Pons (tissue), 1 donor: ENCODE data around the gene ERGIC1.

Experiments used
- DNase-seq: peaks from one replicate; pipeline ENCODE4 v3.0.0-alpha.2; 2016; ENCODE audit warnings: low spot score

The ERGIC1 gene

DNA sequence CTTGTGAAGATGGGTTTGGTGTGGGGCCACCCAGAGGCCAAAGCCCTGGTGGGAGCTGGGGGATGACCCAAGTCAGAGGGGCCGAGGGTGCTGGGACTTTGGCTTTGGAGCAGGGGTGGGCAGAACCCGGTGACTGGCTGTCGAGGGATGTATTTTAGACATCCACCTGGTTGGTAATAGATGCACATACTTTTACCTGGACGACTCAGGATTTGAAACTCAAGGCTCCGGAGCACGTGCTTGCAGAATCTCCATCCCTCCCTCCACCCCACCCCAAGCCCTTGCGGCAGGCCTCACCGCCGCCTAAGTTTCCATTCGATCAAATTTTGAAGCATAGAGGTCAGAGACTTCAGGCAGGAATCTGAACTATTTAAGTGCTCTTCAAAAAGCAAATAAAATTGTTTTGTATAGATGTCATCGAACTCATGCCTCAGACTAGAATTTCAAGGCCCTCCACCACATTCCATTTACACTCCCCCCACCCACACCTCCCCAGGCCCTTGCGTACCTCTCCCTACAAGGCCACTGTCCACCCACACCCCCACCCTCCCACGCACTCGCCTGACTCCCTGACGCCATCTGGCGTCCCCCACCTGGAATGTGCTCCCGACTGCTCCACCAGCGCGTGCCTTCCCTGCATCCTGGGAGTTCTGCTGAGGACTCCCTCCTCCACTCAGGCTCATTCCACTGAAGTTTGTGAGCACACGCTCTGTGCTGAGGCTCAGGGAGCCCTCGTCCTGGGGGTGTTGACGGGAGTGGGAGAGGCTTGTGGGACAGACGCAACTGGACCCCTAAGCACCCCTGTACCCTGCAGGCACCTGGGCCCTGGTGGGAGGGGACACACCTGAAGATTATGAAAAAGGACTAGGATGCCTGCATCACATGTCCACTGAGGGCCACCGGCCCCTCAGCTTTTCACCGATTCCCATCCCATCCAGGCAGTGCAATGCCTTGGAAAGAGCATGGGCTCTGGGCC is 68.7 kb downstream of the ERGIC1 start:
- DNase-seq, result peak; percentile 43

DNA sequence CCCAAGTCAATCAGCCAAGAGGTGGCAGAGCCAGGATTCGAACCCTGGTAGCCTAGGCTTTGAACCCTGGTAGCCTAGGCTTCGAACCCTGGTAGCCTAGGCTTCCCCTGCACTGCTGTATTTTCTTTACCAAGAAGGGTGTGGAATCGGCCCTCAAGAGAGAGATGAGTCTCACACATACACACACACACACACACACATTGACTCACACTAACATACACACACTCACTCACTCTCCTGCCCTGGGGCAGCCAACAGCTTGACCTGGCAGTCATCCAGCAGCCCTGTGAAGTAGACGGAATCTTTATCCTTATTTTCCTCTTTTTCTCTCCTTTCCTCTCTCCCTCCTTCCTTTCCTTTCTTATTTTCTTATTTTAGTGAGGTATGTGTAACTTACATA is 69.7 kb downstream of the ERGIC1 start:
- no peak for DNase-seq

DNA sequence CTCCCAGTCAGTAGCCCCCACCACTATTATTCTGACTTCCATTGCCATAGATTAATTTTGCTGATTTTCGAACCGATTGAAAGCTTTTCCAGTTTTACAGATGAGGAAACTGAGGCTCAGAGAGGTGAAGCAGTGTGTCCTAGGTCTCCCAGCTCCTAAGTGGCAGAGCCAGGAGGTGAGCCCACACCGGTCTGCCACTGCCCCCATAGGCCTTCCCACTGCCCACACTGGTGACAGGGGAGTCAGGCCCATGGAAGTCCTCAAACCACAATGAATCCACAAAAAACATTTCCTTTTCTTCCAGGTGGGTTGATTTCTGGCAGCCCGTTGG is 70.2 kb downstream of the ERGIC1 start:
- DNase-seq, result no peak

- peak; percentile 31 for DNase-seq
Measured at GRCh38 chr5:172904643-172905345, 70.7 kb downstream of the ERGIC1 start.

DNA sequence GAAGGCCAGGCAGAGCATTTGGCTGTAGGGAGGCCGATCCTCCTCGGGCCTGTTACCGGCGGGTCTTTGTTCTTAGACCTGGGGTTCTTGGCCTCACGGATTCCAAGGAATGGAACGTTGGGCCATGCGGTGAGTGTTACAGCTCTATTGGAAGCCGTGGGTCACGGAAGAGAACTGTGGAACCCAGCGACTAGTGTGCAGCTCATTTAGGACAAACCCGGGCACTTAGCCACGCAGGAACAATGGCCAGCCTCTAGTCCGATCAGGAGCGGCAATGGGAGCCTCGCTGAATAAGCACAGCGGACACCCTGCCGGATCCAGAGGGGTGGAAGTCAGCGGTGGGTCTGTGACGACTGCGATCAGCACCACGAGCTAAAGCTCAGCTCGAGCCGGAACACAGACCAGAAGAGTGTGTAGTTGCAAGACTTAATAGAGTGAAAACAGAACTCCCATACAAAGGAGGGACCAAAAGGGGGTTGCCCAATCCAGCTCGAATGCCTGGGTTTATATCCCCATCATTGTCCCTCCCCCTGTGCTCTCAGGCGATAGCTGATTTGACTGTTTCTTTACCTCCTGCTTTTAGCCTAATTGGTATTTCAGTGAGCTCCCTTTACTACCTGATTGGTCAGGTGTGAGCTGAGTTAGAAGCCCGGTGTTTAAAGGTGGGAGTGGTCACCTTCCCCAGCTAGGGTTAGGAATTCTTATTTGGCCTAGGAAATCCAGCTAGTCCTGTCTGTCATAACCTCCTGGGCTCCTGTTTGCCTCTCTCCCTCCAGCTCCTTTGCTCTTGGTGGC is 71.5 kb downstream of the ERGIC1 start:
- peak; percentile 88 for DNase-seq

GRCh38 chr5:172906436-172906835 is 72.4 kb downstream of the ERGIC1 start:
- no peak for DNase-seq

GRCh38 chr5:172906888-172907287 is 72.8 kb downstream of the ERGIC1 start:
- no peak for DNase-seq

- no peak for DNase-seq
Measured at GRCh38 chr5:172907657-172908056, 73.6 kb downstream of the ERGIC1 start.

- no peak for DNase-seq
Measured at GRCh38 chr5:172908662-172909061, 74.6 kb downstream of the ERGIC1 start.

- DNase-seq, result no peak
Measured at GRCh38 chr5:172909931-172910502, 76.0 kb downstream of the ERGIC1 start.

- DNase-seq, result no peak
Measured at GRCh38 chr5:172910828-172911627, 77.0 kb downstream of the ERGIC1 start.

- DNase-seq, result no peak
Measured at GRCh38 chr5:172911628-172911880, 77.5 kb downstream of the ERGIC1 start.

DNA sequence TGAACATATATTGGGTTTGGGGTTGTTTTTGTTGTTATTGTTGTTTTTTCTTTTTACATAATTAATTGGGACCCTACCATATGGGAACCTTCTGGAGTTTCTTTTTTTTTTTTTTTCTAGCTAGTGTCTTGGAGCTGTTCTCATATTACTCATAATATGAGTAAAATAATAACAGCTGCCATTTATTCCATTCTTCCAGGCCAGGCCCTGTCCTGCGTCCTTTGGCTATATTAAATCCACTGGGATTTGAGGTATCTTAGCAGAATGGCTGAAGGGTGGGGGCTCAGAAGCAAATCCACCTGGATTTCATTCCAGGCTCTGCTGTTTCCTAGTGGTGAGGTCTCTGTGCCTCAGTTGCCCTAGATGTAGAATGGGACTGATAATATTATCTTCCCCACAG is 77.9 kb downstream of the ERGIC1 start:
- no peak for DNase-seq

DNA sequence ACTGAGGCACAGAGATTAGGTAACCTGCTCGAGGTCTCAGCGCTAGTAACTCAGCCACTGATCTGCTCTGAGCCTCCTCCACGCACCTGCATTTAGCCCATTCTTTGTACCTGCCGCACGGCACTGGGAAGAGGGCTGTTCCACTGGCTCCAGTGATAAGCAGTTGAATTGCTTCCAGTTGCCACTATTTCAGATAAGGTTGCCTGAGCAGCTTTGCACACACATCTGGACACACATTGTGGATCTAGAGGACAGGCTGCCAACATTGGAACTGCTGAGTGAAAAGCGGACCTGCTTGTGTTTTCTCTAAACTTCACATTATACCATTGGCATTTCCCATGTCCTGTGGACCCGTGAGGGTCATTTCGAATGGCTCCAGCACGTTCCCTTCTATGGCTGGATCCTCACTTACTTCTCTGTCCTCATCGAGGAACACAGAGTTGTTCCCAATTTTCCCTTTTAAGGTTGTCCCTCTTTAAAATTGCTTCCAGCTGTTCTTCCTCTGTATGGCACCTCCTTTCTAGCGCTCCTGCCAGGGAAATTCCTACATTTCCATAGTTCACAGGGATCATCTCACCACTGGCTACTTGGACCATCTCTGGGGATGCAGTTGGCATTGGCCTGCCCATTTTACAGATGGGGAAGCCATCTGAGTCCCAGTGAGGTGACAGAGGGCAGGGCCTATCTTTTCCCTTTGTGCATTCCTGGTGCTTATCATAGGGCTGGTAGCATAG is 79.2 kb downstream of the ERGIC1 start:
- DNase-seq, result no peak

- no peak for DNase-seq
Measured at GRCh38 chr5:172915514-172915913, 81.5 kb downstream of the ERGIC1 start.

GRCh38 chr5:172918421-172919371 is 84.6 kb downstream of the ERGIC1 start:
- DNase-seq, result no peak

DNA sequence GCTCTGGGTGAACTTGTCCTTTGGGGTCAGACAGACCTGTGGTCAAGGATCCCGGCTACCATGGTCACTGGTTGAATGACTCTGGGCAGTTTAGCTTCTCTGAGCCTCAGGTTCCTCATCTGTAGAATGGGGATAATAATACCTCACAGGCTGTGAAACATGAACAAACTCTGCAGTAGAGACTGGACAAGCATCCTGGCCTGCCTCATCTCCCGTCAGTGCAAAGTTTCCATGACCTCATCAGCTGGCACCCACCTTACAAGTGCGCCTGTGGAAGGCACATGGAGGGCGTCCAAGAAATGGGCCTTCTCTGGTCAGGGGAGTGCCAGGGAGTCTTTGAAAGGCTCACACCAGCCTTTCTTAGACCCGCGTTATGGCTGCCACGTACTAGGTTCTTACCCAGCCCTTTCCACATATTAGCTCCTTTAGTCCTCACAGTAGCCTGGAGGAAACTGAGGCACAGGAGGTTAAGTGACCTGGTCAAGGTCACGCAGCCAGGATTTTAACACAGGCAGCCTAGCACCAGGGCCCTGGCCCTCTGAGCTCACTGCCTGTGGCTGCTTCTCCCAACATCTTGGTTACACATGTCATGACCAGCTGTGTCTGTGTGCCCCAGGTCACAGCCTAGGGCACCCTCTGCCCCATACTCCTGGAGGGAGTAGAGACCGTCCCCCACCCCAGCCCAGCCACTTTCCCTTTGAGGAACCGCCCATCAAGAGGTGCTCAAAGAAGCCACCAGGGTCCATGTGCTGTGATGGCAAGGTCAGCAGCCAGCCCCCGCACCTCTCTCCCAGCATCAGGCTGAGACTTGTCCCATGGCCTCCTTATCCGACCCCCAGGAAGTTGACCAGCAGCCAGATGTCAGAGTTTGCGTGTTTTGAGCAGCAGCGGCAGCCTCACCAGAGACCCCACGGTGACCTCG is 85.7 kb downstream of the ERGIC1 start:
- no peak for DNase-seq

GRCh38 chr5:172920447-172920849 is 86.4 kb downstream of the ERGIC1 start:
- DNase-seq, result no peak

- DNase-seq, result no peak
Measured at GRCh38 chr5:172920995-172921394, 86.9 kb downstream of the ERGIC1 start.
